Stimulated activated memory B cell treated with anti-CD40 and anti-IgM and Interleukin-4, amounts not matched to agents 10 μg/mL and 1 μg/mL and 100 μg/mL, for 72 hours (primary cell): ENCODE results near the gene GPR153.

Experiments
- ATAC-seq: fragments of 150-1000 bp; cut with Tn5 transposase; 2 replicates; pipeline ENCODE4 v1.10.0; 2021
- H3K27ac Mint-ChIP-seq: one replicate; pipeline ENCODE4 v1.8.0; 2022; ENCODE audit warnings: mild to moderate bottlenecking, mixed read lengths
- H3K27me3 Mint-ChIP-seq: one replicate; pipeline ENCODE4 v1.8.0; 2022; ENCODE audit warnings: mixed read lengths
- H3K36me3 Mint-ChIP-seq: one replicate; pipeline ENCODE4 v1.8.0; 2022; ENCODE audit warnings: mixed read lengths
- H3K4me1 Mint-ChIP-seq: one replicate; pipeline ENCODE4 v1.8.0; 2022; ENCODE audit warnings: mixed read lengths
- H3K4me3 Mint-ChIP-seq: one replicate; pipeline ENCODE4 v1.8.0; 2022; ENCODE audit warnings: mild to moderate bottlenecking, moderate library complexity, mixed read lengths
- H3K9me3 Mint-ChIP-seq: one replicate; pipeline ENCODE4 v1.8.0; 2022; ENCODE audit warnings: mixed read lengths

Gene GPR153

DNA sequence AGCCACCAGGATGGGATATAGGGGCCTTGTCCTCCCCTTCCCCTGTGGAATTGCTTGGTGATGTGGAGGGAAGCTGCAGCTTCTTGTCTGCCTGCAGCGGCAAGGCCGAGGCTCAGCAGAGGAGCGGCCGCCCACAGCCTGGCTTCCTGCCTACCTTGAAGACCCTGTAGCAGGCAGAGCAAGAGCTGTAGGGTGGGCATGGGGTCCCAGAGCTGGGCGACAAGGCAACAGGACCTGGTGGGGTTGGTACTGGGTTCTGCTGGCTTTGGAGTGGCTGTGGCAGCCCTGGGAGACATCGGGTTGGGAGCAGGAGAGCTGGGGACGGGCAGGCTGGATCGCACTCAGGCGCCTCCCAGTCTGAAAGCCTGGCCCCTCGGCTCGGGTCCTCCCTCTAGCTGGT is 5.7 kb upstream of the GPR153 start:
- no peaks in the 10 kb centered on the region for H3K36me3 Mint-ChIP-seq
- H3K9me3 Mint-ChIP-seq, result no peaks in the 10 kb centered on the region
- H3K27ac Mint-ChIP-seq, result no peak overlapping the region
- peaks cover 35% of the 10 kb centered on the region for H3K27me3 Mint-ChIP-seq
- H3K4me1 Mint-ChIP-seq, result peaks cover 7% of the 10 kb centered on the region
- ATAC-seq, result no peak
- H3K4me3 Mint-ChIP-seq, result no peak overlapping the region

GRCh38 chr1:6265151-6265550 is 4.3 kb upstream of the GPR153 start:
- no peak overlapping the region for H3K27ac Mint-ChIP-seq
- peaks cover 38% of the 10 kb centered on the region for H3K27me3 Mint-ChIP-seq
- H3K36me3 Mint-ChIP-seq, result no peaks in the 10 kb centered on the region
- H3K4me1 Mint-ChIP-seq, result peaks cover 10% of the 10 kb centered on the region
- ATAC-seq, result no peak
- no peak overlapping the region for H3K4me3 Mint-ChIP-seq
- H3K9me3 Mint-ChIP-seq, result no peaks in the 10 kb centered on the region

GRCh38 chr1:6263716-6264115 is 2.8 kb upstream of the GPR153 start:
- H3K36me3 Mint-ChIP-seq, result no peaks in the 10 kb centered on the region
- peaks cover 51% of the 10 kb centered on the region for H3K27me3 Mint-ChIP-seq
- ATAC-seq, result no peak
- H3K4me1 Mint-ChIP-seq, result peaks cover 21% of the 10 kb centered on the region
- H3K9me3 Mint-ChIP-seq, result no peaks in the 10 kb centered on the region
- H3K27ac Mint-ChIP-seq, result no peak overlapping the region
- no peak overlapping the region for H3K4me3 Mint-ChIP-seq

DNA sequence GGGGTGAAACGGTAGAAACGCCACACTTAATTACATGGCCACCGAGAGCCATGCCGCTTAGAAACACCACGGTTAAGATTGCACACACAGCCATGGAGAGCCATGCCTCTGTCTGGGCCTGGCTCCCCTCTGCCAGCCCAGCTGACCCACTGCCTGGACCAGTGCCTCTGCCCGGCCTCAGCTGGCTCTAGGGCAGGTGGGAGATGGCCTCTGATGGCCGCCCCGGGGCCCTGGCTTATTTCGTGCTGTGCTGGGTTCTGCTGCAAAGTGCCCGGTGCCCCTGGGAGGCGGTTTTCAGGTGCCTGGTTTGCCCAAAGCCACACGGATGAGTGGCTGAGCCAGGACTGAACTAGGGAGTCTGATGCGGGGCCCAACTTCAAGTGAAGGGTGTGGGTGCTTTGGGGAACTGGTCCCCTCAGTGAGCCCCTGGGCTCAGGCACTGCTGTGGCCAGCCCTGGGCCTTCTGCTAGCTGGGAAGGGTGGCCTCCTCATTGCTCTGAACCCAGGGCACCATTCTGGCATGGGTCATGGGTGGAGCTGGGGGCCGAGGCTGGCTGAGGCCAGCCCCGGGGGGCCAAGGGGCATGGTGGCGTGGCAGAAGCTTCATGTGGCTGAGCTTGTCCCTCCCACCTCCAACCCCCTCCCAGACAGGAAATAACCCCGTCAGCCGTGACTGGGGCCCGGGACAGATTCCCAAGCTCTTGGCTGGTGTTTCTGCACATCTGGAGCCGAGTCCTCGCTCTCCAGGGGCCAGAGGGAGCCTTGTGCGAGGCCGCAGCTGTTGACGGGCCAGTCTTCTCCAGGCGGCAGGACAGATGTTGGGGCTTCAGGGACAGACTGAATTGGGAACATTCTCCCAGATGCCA is 1.9 kb upstream of the GPR153 start:
- H3K27ac Mint-ChIP-seq, result no peak overlapping the region
- no peaks in the 10 kb centered on the region for H3K9me3 Mint-ChIP-seq
- no peak for ATAC-seq
- no peak overlapping the region for H3K4me3 Mint-ChIP-seq
- H3K4me1 Mint-ChIP-seq, result peaks cover 21% of the 10 kb centered on the region
- peaks cover 51% of the 10 kb centered on the region for H3K27me3 Mint-ChIP-seq
- no peaks in the 10 kb centered on the region for H3K36me3 Mint-ChIP-seq

DNA sequence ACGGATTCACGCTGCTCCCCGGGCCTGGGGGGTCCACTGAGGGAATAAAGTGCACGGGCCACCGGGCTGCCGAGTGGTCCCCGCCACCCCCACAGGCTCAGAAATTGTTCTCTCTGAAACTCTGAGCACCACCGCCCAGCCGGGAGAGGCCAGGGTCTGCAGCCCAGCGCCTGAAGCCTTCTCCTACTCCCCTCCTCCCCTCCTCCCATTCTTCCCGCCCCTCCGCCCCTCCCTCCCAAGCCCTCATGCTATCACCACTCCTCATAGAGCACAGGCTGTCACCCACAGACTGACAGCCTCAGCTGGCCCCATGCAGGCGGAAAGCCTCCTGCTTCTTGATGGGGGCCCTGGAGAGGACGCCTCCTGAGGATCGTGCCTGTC is 707 bp upstream of the GPR153 start:
- H3K4me3 Mint-ChIP-seq, result peak overlapping the region; percentile 72
- no peaks in the 10 kb centered on the region for H3K9me3 Mint-ChIP-seq
- no peak for ATAC-seq
- no peak overlapping the region for H3K27ac Mint-ChIP-seq
- peaks cover 51% of the 10 kb centered on the region for H3K27me3 Mint-ChIP-seq
- no peaks in the 10 kb centered on the region for H3K36me3 Mint-ChIP-seq
- peaks cover 21% of the 10 kb centered on the region for H3K4me1 Mint-ChIP-seq

DNA sequence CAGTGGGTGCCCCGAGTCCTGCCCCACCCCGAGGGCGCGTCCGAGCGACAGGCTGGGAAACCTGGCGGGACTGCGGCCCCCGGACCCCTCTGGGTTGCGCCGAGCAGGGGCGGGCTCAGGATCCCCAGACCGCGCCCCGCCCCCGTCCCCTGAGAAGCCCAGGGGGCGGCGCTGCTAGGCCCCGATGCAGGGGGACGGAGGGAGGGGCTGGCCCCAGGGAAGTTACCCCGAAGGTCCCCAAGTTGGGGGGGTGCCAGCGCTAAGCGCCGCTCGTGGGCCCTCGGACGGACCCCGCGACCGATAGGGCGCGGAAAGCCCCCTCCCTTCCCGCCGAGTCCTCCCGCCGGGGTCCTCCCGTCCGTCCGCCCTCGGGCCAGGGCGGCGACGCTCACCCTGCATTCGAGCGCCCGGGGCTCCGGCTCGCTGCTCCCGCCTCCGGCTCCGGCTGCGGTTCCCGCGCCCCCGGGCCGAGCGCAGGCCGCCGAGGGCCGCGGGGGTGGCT is 414 bp downstream of the GPR153 start:
- H3K36me3 Mint-ChIP-seq, result no peaks in the 10 kb centered on the region
- H3K9me3 Mint-ChIP-seq, result no peaks in the 10 kb centered on the region
- peaks cover 21% of the 10 kb centered on the region for H3K4me1 Mint-ChIP-seq
- peaks cover 51% of the 10 kb centered on the region for H3K27me3 Mint-ChIP-seq
- ATAC-seq, result peak; percentile 52
- no peak overlapping the region for H3K27ac Mint-ChIP-seq
- peak overlapping the region; percentile 39 for H3K4me3 Mint-ChIP-seq

- peak; percentile 67 for ATAC-seq
- Mint-ChIP-seq H3K36me3 (no peaks in the 10 kb centered on the region), H3K9me3 (no peaks in the 10 kb centered on the region), H3K4me3 (peak overlapping the region; percentile 56), H3K27me3 (peaks cover 46% of the 10 kb centered on the region), H3K4me1 (peaks cover 21% of the 10 kb centered on the region), H3K27ac (no peak overlapping the region)
These were observed 1.2 kb downstream of the GPR153 start for GRCh38 chr1:6259491-6260362.

DNA sequence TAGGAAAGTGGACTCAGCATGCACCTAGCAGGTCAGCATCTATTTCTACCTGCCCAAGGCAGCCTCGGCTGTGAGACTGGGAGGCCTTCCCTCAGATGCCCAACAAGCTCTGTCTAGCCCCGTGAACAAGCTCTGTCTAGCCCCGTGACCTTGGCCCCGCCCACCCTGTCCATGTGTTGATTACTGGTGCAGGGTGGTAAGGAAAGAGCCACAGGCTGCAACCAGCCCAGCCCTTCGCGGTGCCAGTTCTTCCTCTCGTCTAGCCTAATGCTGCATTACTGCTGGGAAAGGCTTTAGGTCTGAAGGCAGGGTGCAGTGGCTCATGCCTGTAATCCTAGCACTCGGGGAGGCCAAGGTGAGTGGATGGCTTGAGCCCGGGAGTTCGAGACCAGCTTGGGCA is 2.2 kb downstream of the GPR153 start:
- H3K27ac Mint-ChIP-seq, result no peak overlapping the region
- peaks cover 36% of the 10 kb centered on the region for H3K27me3 Mint-ChIP-seq
- H3K4me3 Mint-ChIP-seq, result peak overlapping the region; percentile 50
- no peaks in the 10 kb centered on the region for H3K36me3 Mint-ChIP-seq
- no peaks in the 10 kb centered on the region for H3K9me3 Mint-ChIP-seq
- ATAC-seq, result no peak
- H3K4me1 Mint-ChIP-seq, result peaks cover 21% of the 10 kb centered on the region

DNA sequence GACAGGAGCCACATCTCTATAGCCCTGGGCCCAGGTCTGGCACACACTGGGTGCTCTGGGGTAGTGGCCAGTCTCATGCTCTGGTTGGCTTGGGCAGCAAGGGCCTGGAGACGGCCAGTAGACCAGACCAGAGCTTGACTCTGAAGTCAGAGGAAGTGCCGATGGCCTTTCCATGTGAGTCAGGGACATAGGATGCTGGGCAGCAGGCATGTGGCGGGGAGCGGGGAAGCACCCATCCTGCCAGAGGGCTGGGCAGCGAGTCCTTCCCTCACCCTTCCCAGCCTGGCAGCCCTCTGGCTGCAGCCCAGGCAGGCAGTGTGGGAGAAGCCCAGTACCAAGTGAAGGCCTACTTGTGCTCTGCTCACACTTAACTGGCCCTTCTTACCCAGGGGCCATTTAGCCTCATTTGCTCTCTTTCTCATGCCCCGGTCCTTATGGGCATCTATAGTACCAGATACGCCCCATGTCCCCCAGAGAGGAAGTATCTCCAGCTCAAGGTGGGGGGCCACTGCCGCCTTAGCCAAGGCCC is 3.3 kb downstream of the GPR153 start:
- Mint-ChIP-seq H3K9me3 (no peaks in the 10 kb centered on the region), H3K4me3 (no peak overlapping the region), H3K27ac (no peak overlapping the region), H3K4me1 (peaks cover 21% of the 10 kb centered on the region), H3K36me3 (no peaks in the 10 kb centered on the region), H3K27me3 (peaks cover 26% of the 10 kb centered on the region)
- ATAC-seq, result no peak

DNA sequence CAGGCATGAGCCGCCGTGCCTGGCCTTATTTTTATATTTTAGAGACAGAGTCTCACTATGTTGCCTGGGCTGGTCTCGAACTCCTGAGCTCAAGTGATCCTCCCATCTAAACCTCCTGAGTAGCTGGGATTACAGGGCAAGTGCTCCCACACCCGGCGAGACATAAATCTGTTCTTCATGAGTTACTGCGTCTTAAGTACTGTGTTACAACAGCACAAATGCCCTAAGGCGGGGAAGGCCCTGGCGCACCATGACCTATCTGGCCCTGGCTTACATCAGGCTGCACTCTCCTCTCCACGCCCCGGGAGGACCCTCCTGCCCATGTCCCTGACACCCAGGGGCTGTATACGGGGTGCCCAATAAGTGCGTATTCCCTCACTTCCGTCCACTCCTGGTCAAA is 4.3 kb downstream of the GPR153 start:
- Mint-ChIP-seq H3K4me3 (no peak overlapping the region), H3K36me3 (no peaks in the 10 kb centered on the region), H3K27ac (no peak overlapping the region), H3K9me3 (no peaks in the 10 kb centered on the region), H3K27me3 (peaks cover 21% of the 10 kb centered on the region), H3K4me1 (peaks cover 14% of the 10 kb centered on the region)
- ATAC-seq, result no peak

DNA sequence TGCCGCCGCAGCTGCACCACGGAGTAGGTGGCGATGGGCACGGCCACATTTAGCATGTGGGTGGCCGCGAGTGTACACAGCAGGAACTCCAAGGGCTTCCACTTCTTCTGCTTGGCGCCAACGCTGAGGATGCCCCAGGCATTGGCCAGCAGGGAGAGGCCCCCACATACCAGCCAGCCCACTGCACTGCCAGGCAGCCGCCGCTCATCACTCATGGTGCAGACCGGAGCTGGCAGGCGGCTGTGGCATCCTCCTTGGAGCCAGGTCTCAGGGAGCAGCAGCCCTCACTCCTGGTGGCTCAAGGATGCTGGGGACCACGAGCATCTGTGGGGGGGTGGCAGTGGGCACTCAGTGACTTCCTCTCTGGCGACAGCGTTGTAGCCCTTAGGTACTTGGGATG is 6.2 kb downstream of the GPR153 start:
- no peaks in the 10 kb centered on the region for H3K9me3 Mint-ChIP-seq
- no peaks in the 10 kb centered on the region for H3K36me3 Mint-ChIP-seq
- no peak overlapping the region for H3K4me3 Mint-ChIP-seq
- H3K27me3 Mint-ChIP-seq, result peaks cover 32% of the 10 kb centered on the region
- peaks cover 9% of the 10 kb centered on the region for H3K4me1 Mint-ChIP-seq
- no peak for ATAC-seq
- no peak overlapping the region for H3K27ac Mint-ChIP-seq

GRCh38 chr1:6253380-6253779 is 7.5 kb downstream of the GPR153 start:
- Mint-ChIP-seq H3K36me3 (no peaks in the 10 kb centered on the region), H3K27ac (no peak overlapping the region), H3K4me1 (no peaks in the 10 kb centered on the region), H3K9me3 (no peaks in the 10 kb centered on the region), H3K4me3 (no peak overlapping the region), H3K27me3 (peaks cover 31% of the 10 kb centered on the region)
- ATAC-seq, result no peak

- no peak for ATAC-seq
- Mint-ChIP-seq H3K4me3 (no peak overlapping the region), H3K4me1 (no peaks in the 10 kb centered on the region), H3K27ac (no peak overlapping the region), H3K36me3 (no peaks in the 10 kb centered on the region), H3K27me3 (peaks cover 41% of the 10 kb centered on the region), H3K9me3 (no peaks in the 10 kb centered on the region)
These were observed 8.6 kb downstream of the GPR153 start for GRCh38 chr1:6252374-6252710.

DNA sequence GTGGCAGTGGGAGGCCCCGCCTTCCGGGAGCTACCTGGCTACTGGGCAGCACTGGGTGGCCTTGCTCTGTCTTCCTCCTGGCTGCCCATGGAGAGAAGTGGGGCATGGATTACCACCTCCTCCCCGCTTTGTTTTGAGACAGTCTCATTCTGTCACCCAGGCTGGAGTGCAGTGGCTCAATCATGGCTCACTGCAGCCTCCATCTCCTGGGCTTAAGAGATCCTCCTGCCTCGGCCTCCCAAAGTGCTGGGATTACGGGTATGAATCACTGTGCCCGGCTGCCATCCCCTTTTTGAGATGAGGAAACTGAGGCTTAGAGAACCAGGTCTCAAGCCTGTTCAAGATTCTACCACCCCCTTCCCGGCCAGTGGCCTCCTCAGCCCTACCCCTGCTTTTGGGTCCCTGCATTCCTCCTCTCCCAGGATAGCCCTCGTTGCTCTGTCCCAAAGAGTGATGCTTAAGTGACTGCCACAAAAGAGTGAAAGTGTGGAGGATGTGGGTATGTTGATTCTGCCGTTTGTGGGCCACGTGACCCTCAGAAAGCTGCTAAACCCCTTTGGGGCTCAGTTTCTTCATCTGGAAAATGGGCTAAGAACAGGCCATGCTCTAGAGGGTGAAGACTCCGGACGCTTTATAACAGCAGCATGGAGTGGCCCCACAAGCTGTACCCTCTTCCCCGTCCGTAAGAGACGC is 9.1 kb downstream of the GPR153 start:
- H3K27me3 Mint-ChIP-seq, result peaks cover 46% of the 10 kb centered on the region
- no peaks in the 10 kb centered on the region for H3K9me3 Mint-ChIP-seq
- peaks cover 4% of the 10 kb centered on the region for H3K4me1 Mint-ChIP-seq
- no peak overlapping the region for H3K27ac Mint-ChIP-seq
- no peak for ATAC-seq
- H3K36me3 Mint-ChIP-seq, result no peaks in the 10 kb centered on the region
- no peak overlapping the region for H3K4me3 Mint-ChIP-seq

GRCh38 chr1:6251233-6251632 is 9.7 kb downstream of the GPR153 start:
- Mint-ChIP-seq H3K27me3 (peaks cover 52% of the 10 kb centered on the region), H3K36me3 (no peaks in the 10 kb centered on the region), H3K4me3 (no peak overlapping the region), H3K27ac (no peak overlapping the region), H3K9me3 (no peaks in the 10 kb centered on the region), H3K4me1 (peaks cover 10% of the 10 kb centered on the region)
- ATAC-seq, result no peak
